ENCODE measurements around the gene RILPL1.

- TF ChIP-seq USF2 (IDR thresholded peaks at IDR 0.05; ENCODE audit: borderline replicate concordance, low read depth, low read length), result no peak
- TF ChIP-seq EZH2 (IDR thresholded peaks at IDR 0.05; ENCODE audit: borderline replicate concordance, control insufficient read depth, low read depth, low read length), result no peak
- TF ChIP-seq BCL11A (IDR thresholded peaks at IDR 0.05; ENCODE audit: low read depth, low read length), result no peak
- no peak for TF ChIP-seq MAX (IDR thresholded peaks at IDR 0.05; ENCODE audit: low read depth, low read length)
- TF ChIP-seq FOXK2 (IDR thresholded peaks at IDR 0.05), result no peak
- TF ChIP-seq E2F4 (IDR thresholded peaks at IDR 0.05; ENCODE audit: low read depth, low read length), result no peak
Observed at GRCh38 chr12:123435636-123436016, 97.9 kb downstream of the RILPL1 start.

All from GM12878 (cell line).